C4-2B (cell line): ENCODE results near the gene KPNA1.

Experiments used
- H3K27ac ChIP-seq: fragments of 450-650 bp; 2 replicates; pipeline ENCODE4 v1.5.1; 2017
- CTCF ChIP-seq: fragments of 450-650 bp; conservative IDR thresholded peaks from 2 replicates; pipeline ENCODE4 v1.5.1; 2017; ENCODE audit warnings: mild to moderate bottlenecking
- ZFX ChIP-seq: fragments of 450-650 bp; IDR thresholded peaks from 2 replicates; pipeline ENCODE4 v1.6.1; 2017

The KPNA1 gene

GRCh38 chr3:122377975-122378374, 136.8 kb downstream of the KPNA1 start:
- no peak overlapping the region for H3K27ac ChIP-seq
- TF ChIP-seq ZFX (no peak), CTCF (no peak)

GRCh38 chr3:122374034-122374433, 140.7 kb downstream of the KPNA1 start:
- no peak overlapping the region for H3K27ac ChIP-seq
- TF ChIP-seq ZFX, result no peak
- no peak; the same call in 1 of the 2 replicates for TF ChIP-seq CTCF
